GM12891 (cell line): ENCODE measurements around the gene MREG.

ENCODE experiments used
- POLR2AphosphoS5 ChIP-seq: IDR thresholded peaks from 2 replicates; pipeline ENCODE4 v1.6.1; 2011; ENCODE audit warnings: low read depth, low read length, control low read depth
- SPI1 ChIP-seq: IDR thresholded peaks from 2 replicates; pipeline ENCODE4 v1.6.1; 2011; ENCODE audit warnings: low read depth, low read length, control low read depth
- TAF1 ChIP-seq: IDR thresholded peaks from 2 replicates; pipeline ENCODE4 v1.6.1; 2011; ENCODE audit warnings: low read depth, low read length, control low read depth

DNA sequence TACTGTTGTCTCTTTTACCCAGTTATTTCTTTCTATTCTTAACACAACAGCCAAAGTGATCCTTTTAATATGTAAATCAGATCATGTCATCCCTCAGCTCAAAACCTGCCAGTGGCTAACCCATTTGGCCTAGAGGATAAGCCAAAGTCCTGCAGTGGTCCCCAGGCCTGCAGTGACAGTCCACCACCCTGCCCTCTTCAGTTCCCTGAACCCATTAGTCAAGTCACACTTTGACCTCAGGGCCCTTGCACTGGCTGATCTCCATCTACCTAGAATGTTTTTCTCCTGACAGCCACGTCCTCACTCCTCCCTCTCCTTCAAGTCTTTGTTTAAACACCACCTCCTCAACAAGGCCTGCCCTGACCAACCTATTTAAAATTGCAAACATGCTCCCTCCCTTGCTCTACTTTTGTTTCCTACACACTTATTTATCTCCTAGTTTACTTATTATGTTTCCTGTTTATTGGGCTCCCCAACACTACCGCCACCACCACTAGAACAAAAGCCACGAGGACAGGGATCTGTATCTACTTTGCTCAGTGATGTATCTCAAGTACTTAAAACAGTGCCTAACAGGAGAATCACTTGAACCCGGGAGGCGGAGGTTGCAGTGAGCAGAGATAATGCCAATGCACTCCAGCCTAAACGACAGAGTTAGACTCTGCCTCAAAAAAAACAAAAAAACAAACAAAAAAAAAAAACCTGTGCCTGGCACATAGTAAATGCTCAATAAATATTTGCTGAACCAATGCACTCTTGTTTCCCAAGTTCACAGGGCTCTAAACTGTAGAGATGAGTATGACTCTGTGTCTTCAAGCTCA lies 9.3 kb downstream of the MREG start:
- TF ChIP-seq TAF1: no peak
- no peak for TF ChIP-seq POLR2AphosphoS5
- TF ChIP-seq SPI1: no peak
